Sigmoid colon (tissue), 7 donors: Measurements from ENCODE around the gene C6orf141. TPM values are rescaled to one million over a fixed set of nuclear protein-coding genes. Genes with fewer than 3 reads are reported as not detected.

Source experiments
- DNase-seq: peaks from one replicate; pipeline ENCODE4 v3.0.0-alpha.2; 2019
- H3K27ac ChIP-seq, 4 donors: fragments of 200-600 bp; sonication (generic); one replicate each; pipeline ENCODE4 v1.5.1; 2016 to 2019; ENCODE audit warnings: mild to moderate bottlenecking in 1 of 4
- H3K27me3 ChIP-seq, 3 donors: fragments of 200-600 bp; sonication (generic); one replicate each; pipeline ENCODE4 v1.5.1; 2019; ENCODE audit warnings: mild to moderate bottlenecking in 1 of 3
- H3K36me3 ChIP-seq, 4 donors: fragments of 200-600 bp; sonication (generic); one replicate each; pipeline ENCODE4 v1.5.1; 2016 to 2019
- H3K4me1 ChIP-seq, 4 donors: fragments of 200-600 bp; sonication (generic); one replicate each; pipeline ENCODE4 v1.5.1; 2017 to 2019
- H3K4me3 ChIP-seq, 4 donors: fragments of 200-600 bp; sonication (generic); one replicate each; pipeline ENCODE4 v1.5.1; 2017 to 2019; ENCODE audit warnings: mild to moderate bottlenecking in 2 of 4, moderate library complexity in 1 of 4
- H3K9me3 ChIP-seq, 4 donors: fragments of 200-600 bp in 3 of 4; sonication (generic) in 3 of 4; one replicate each; pipeline versions ENCODE4 v1.5.1 to v1.6.1; 2013 to 2019
- CTCF ChIP-seq, 4 experiments: fragments of 450-650 bp in 3 of 4; fragments of 200-600 bp in 1 of 4; IDR thresholded peaks; one replicate each; pipeline ENCODE4 v1.5.1; 2016 to 2019; ENCODE audit warnings: antibody characterized with exemption in 4 of 4, mild to moderate bottlenecking in 3 of 4, moderate library complexity in 2 of 4
- EP300 ChIP-seq, 4 donors: sonication (generic); formaldehyde crosslinking; IDR thresholded peaks; one replicate each; pipeline ENCODE4 v1.6.1; 2017; ENCODE audit warnings: antibody characterized with exemption in 4 of 4
- POLR2A ChIP-seq, 2 donors: fragments of 450-650 bp; IDR thresholded peaks; one replicate each; pipeline ENCODE4 v1.6.1; 2016; ENCODE audit warnings: antibody characterized with exemption in 2 of 2, mild to moderate bottlenecking in 2 of 2, moderate library complexity in 2 of 2
- POLR2AphosphoS5 ChIP-seq, 4 donors: sonication (generic); formaldehyde crosslinking; IDR thresholded peaks; one replicate each; pipeline ENCODE4 v1.6.1; 2017; ENCODE audit warnings: antibody characterized with exemption in 4 of 4
- WGBS, 2 donors: extraction: QIAGEN DNeasy Blood & Tissue Kit; methylation state at CpG; one replicate each; pipeline ENCODE4 v1.1.7; 2013; 5-methylcytosine and 5-hydroxymethylcytosine counted together
- intact Hi-C: fragments of 100-400 bp; cut with DNase I; formaldehyde crosslinking; loops from one replicate; pipeline ENCODE4 v1.15.1; 2023
- polyA plus RNA-seq, 3 donors: library from polyadenylated mRNA; stranded (reverse); fragments of 200-250 nt; gene quantifications; one replicate each; pipeline ENCODE4 v1.2.3, GENCODE V29; 2013
- total RNA-seq, 4 donors: library from RNA; depleted of rRNA; stranded (reverse); fragments of >200 nt; gene quantifications; one replicate each; pipeline ENCODE4 v1.1.0, GENCODE V29; 2016
- donor health status: healthy with polysubstance abuse.
- donor health status: Bipolar disorder and iron deficiency.
- donor health status: healthy.

Gene C6orf141
- total and polyA plus RNA-seq, 7 donors = 1.4 to 6.9 (median 3.6) TPM

- no peak for DNase-seq
- Histone ChIP-seq H3K27ac (no peak overlapping the region), H3K4me1 (no peaks in the 10 kb centered on the region), H3K4me3 (no peak overlapping the region), H3K27me3 (no peaks in the 10 kb centered on the region), H3K36me3 (no peaks in the 10 kb centered on the region), H3K9me3 (no peaks in the 10 kb centered on the region)
- intact Hi-C loops = no loop called here
- 95 to 96% methylated on average over 3 of the region's 3 CpGs for WGBS, 2 donors
- no peak for TF ChIP-seq POLR2AphosphoS5 (IDR thresholded peaks at IDR 0.05)
- TF ChIP-seq CTCF (IDR thresholded peaks at IDR 0.05) = no peak
- TF ChIP-seq POLR2A (IDR thresholded peaks at IDR 0.05) = no peak
- TF ChIP-seq EP300 (IDR thresholded peaks at IDR 0.05) = no peak
Measured at GRCh38 chr6:49539102-49539501, 11.4 kb upstream of the C6orf141 start.

- H3K27ac ChIP-seq = no peak overlapping the region
- no peak for TF ChIP-seq POLR2A (IDR thresholded peaks at IDR 0.05)
- TF ChIP-seq EP300 (IDR thresholded peaks at IDR 0.05) = no peak
- TF ChIP-seq POLR2AphosphoS5 (IDR thresholded peaks at IDR 0.05) = no peak
- no peak for TF ChIP-seq CTCF (IDR thresholded peaks at IDR 0.05)
- intact Hi-C loops = no loop called here
- H3K4me3 ChIP-seq = no peak overlapping the region
- no peaks in the 10 kb centered on the region for H3K9me3 ChIP-seq
- no peaks in the 10 kb centered on the region for H3K4me1 ChIP-seq
- no peak for DNase-seq
- no peaks in the 10 kb centered on the region for H3K27me3 ChIP-seq
- H3K36me3 ChIP-seq = no peaks in the 10 kb centered on the region
Measured at GRCh38 chr6:49540614-49541013, 9.9 kb upstream of the C6orf141 start.

- H3K27ac ChIP-seq = no peak overlapping the region
- no peaks in the 10 kb centered on the region for H3K36me3 ChIP-seq
- 6 to 42% methylated on average over 1 of the region's 1 CpG for WGBS, 2 donors
- no peaks in the 10 kb centered on the region for H3K4me1 ChIP-seq
- H3K27me3 ChIP-seq = no peaks in the 10 kb centered on the region
- TF ChIP-seq POLR2A (IDR thresholded peaks at IDR 0.05) (no peak), CTCF (IDR thresholded peaks at IDR 0.05) (no peak), EP300 (IDR thresholded peaks at IDR 0.05) (no peak), POLR2AphosphoS5 (IDR thresholded peaks at IDR 0.05) (no peak)
- H3K4me3 ChIP-seq = no peak overlapping the region
- DNase-seq = no peak
- intact Hi-C loops = no loop called here
- H3K9me3 ChIP-seq = no peaks in the 10 kb centered on the region
Measured at GRCh38 chr6:49541210-49541724, 9.2 kb upstream of the C6orf141 start.

GRCh38 chr6:49541936-49542335, 8.5 kb upstream of the C6orf141 start:
- no peak for DNase-seq
- Histone ChIP-seq H3K36me3 (no peaks in the 10 kb centered on the region), H3K27ac (no peak overlapping the region), H3K9me3 (no peaks in the 10 kb centered on the region), H3K27me3 (no peaks in the 10 kb centered on the region), H3K4me1 (no peaks in the 10 kb centered on the region), H3K4me3 (no peak overlapping the region)
- WGBS, 2 donors = 18 to 64% methylated on average over 3 of the region's 3 CpGs
- TF ChIP-seq POLR2AphosphoS5 (IDR thresholded peaks at IDR 0.05) = no peak
- TF ChIP-seq CTCF (IDR thresholded peaks at IDR 0.05) = no peak
- TF ChIP-seq EP300 (IDR thresholded peaks at IDR 0.05) = no peak
- no peak for TF ChIP-seq POLR2A (IDR thresholded peaks at IDR 0.05)
- intact Hi-C loops = no loop called here
